ENCODE results near the gene IKBKE. TPM values are rescaled to one million over a fixed set of nuclear protein-coding genes. Genes with fewer than 3 reads are reported as not detected.

Gene IKBKE
- total RNA-seq, 1 donor, result 18.8 TPM

DNA sequence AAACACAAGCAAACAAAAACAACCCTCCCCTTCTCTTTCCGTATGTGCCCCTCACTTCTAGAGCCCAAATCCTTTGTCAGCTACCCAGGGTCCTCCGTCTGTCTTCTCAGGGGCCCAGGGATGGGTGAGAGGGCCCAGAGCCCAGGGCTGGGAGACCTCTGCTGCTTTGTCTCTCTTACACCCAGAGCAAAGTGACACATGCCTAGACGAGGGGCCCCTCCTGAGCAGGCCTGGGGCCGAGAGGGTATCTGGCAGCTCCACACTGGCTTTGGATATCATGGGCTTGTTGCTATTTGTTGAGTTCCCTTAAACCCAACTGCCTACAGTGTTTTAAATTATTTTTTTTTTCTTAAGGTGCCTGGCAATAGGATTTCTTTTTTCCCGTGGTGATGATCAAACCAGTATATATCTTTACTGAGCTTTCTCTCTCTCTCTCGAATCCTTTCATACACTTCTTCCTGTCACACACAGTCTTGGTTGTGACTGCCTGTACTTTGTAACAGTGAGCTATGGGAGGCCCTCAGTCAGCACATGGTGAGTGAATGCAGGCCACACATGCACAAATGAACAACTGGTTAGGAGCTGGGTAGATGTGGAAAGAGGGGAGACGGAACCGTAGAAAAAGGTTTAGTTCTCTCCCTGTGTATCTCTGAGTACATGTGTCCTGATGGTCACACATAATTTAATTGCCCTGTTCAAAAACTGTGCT lies 51.6 kb downstream of the IKBKE start:
- Histone ChIP-seq H3K4me2 (ENCODE audit: insufficient read depth, low read length) (no peak overlapping the region), H3K4me1 (ENCODE audit: insufficient read depth, low read length) (no peaks in the 10 kb centered on the region), H3K27me3 (ENCODE audit: insufficient read depth, low read length) (peaks cover 4% of the 10 kb centered on the region), H3K4me3 (ENCODE audit: insufficient read depth, low read length) (no peak overlapping the region), H2AFZ (ENCODE audit: low read length) (no peak overlapping the region), H3K36me3 (ENCODE audit: insufficient read depth, low read length) (no peaks in the 10 kb centered on the region), H3K79me2 (ENCODE audit: insufficient read depth, low read length) (no peaks in the 10 kb centered on the region), H4K20me1 (ENCODE audit: insufficient read depth, low read length) (no peaks in the 10 kb centered on the region), H3K27ac (ENCODE audit: low read depth, low read length) (no peak overlapping the region), H3K9me3 (ENCODE audit: low read depth, low read length) (no peaks in the 10 kb centered on the region)
- TF ChIP-seq, protein P1, sequence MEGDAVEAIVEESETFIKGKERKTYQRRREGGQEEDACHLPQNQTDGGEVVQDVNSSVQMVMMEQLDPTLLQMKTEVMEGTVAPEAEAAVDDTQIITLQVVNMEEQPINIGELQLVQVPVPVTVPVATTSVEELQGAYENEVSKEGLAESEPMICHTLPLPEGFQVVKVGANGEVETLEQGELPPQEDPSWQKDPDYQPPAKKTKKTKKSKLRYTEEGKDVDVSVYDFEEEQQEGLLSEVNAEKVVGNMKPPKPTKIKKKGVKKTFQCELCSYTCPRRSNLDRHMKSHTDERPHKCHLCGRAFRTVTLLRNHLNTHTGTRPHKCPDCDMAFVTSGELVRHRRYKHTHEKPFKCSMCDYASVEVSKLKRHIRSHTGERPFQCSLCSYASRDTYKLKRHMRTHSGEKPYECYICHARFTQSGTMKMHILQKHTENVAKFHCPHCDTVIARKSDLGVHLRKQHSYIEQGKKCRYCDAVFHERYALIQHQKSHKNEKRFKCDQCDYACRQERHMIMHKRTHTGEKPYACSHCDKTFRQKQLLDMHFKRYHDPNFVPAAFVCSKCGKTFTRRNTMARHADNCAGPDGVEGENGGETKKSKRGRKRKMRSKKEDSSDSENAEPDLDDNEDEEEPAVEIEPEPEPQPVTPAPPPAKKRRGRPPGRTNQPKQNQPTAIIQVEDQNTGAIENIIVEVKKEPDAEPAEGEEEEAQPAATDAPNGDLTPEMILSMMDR (IDR thresholded peaks at IDR 0.05; ENCODE audit: extremely low read depth, low read depth, low read length), result no peak
- DNase-seq (ENCODE audit: insufficient read length, low spot score, missing footprints), result no peak

GRCh38 chr1:206524739-206525364 lies 54.6 kb downstream of the IKBKE start:
- DNase-seq (ENCODE audit: insufficient read length, low spot score, missing footprints), result no peak
- Histone ChIP-seq H3K4me2 (ENCODE audit: insufficient read depth, low read length) (no peak overlapping the region), H2AFZ (ENCODE audit: low read length) (no peak overlapping the region), H4K20me1 (ENCODE audit: insufficient read depth, low read length) (no peaks in the 10 kb centered on the region), H3K4me1 (ENCODE audit: insufficient read depth, low read length) (no peaks in the 10 kb centered on the region), H3K27me3 (ENCODE audit: insufficient read depth, low read length) (peaks cover 3% of the 10 kb centered on the region), H3K36me3 (ENCODE audit: insufficient read depth, low read length) (no peaks in the 10 kb centered on the region), H3K4me3 (ENCODE audit: insufficient read depth, low read length) (no peak overlapping the region), H3K9me3 (ENCODE audit: low read depth, low read length) (no peaks in the 10 kb centered on the region), H3K27ac (ENCODE audit: low read depth, low read length) (no peak overlapping the region), H3K79me2 (ENCODE audit: insufficient read depth, low read length) (no peaks in the 10 kb centered on the region)
- TF ChIP-seq, protein P1 (IDR thresholded peaks at IDR 0.05; ENCODE audit: extremely low read depth, low read depth, low read length), result no peak

DNA sequence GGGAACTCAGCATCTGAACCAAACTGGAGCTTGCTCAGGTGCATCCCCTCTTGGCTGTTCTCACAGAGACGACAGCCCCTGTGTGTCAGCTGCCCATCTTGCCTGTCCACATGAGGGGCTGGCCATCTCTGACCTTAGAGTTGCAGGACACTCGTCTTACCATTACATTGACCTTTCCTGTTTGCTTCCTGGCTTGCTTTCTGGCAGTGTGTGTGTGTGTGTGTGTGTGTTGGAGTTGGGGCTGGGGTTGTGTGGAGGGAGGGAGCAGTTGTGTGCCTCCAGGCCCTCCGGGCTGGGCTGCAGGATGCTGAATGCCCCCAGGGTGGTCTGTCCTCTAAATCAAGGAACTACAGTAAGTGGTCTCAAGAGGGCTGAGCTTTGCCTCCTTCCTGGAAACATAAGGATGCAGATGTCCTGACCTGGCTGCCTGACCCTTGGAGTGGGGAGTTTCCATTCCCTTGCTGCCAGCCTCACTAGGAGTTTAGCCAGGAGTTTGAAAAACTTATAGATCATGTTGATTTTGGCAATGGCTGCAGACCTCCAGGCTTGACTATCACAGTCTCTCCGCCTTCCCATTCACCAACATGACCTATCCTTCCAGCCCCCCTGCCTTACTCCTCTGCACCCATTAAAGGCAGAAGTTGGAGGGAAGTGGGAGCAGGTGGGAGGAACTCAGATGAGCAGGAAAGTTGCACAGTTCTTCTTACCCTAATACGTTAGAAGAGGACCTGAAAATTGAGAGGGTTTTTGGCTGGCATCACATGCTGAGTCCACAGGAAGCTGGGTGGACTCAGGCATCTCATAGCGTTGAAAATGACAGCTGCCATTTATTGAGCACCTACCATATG lies 56.0 kb downstream of the IKBKE start:
- Histone ChIP-seq H4K20me1 (ENCODE audit: insufficient read depth, low read length) (no peaks in the 10 kb centered on the region), H3K27me3 (ENCODE audit: insufficient read depth, low read length) (peaks cover 7% of the 10 kb centered on the region), H3K79me2 (ENCODE audit: insufficient read depth, low read length) (no peaks in the 10 kb centered on the region), H2AFZ (ENCODE audit: low read length) (no peak overlapping the region), H3K4me3 (ENCODE audit: insufficient read depth, low read length) (no peak overlapping the region), H3K4me1 (ENCODE audit: insufficient read depth, low read length) (no peaks in the 10 kb centered on the region), H3K4me2 (ENCODE audit: insufficient read depth, low read length) (no peak overlapping the region), H3K9me3 (ENCODE audit: low read depth, low read length) (no peaks in the 10 kb centered on the region), H3K27ac (ENCODE audit: low read depth, low read length) (no peak overlapping the region), H3K36me3 (ENCODE audit: insufficient read depth, low read length) (no peaks in the 10 kb centered on the region)
- DNase-seq (ENCODE audit: insufficient read length, low spot score, missing footprints), result no peak
- TF ChIP-seq, protein P1 (IDR thresholded peaks at IDR 0.05; ENCODE audit: extremely low read depth, low read depth, low read length), result no peak

- TF ChIP-seq, protein P1 (IDR thresholded peaks at IDR 0.05; ENCODE audit: extremely low read depth, low read depth, low read length), result no peak
These were observed 59.1 kb downstream of the IKBKE start for GRCh38 chr1:206529425-206529824.

More at GRCh38 chr1:206529425-206529824, 59.1 kb downstream of the IKBKE start:
- H3K27me3 ChIP-seq (ENCODE audit: insufficient read depth, low read length), result peaks cover 11% of the 10 kb centered on the region
- no peaks in the 10 kb centered on the region for H4K20me1 ChIP-seq (ENCODE audit: insufficient read depth, low read length)
- no peak overlapping the region for H3K4me3 ChIP-seq (ENCODE audit: insufficient read depth, low read length)
- no peak overlapping the region for H3K4me2 ChIP-seq (ENCODE audit: insufficient read depth, low read length)
- H3K36me3 ChIP-seq (ENCODE audit: insufficient read depth, low read length), result no peaks in the 10 kb centered on the region
- no peaks in the 10 kb centered on the region for H3K4me1 ChIP-seq (ENCODE audit: insufficient read depth, low read length)
- DNase-seq (ENCODE audit: insufficient read length, low spot score, missing footprints), result no peak
- H3K9me3 ChIP-seq (ENCODE audit: low read depth, low read length), result no peaks in the 10 kb centered on the region
- H3K79me2 ChIP-seq (ENCODE audit: insufficient read depth, low read length), result no peaks in the 10 kb centered on the region
- no peak overlapping the region for H2AFZ ChIP-seq (ENCODE audit: low read length)
- H3K27ac ChIP-seq (ENCODE audit: low read depth, low read length), result no peak overlapping the region
